ENCODE data around the gene SNX8. TPM values are rescaled to one million over a fixed set of nuclear protein-coding genes. Genes with fewer than 3 reads are reported as not detected.

The SNX8 gene
- total and polyA plus RNA-seq, 2 donors (not counting 3 experiments of a cell fraction or from before 2014, with no cell fraction given): 24.5 to 50.3 TPM

DNA sequence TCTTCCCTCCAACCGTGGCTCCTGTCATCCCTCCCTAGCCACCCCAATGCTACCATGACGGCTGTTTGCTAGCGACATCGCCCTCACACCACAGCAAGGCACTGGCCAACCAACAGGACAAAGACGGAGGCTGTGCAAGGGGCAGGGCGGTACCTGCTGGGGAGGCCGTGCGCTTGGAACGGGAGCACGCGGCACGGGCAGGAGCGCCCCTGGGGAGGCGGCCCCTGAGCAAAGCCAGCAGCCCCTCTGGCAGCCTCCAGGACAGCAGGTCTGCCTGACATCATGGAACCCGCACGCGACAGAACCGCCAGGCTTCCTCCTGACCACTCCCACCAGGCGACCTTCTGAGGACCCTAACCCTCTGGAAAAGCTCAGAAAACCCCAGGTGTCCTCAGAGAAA is 94.2 kb downstream of the SNX8 start:
- no peak for FAIRE-seq
- Histone ChIP-seq H2AFZ (ENCODE audit: low read depth, low read length) (no peak overlapping the region), H3K27ac (ENCODE audit: insufficient read depth, low read depth, low read length) (no peak overlapping the region), H3K4me1 (ENCODE audit: control insufficient read depth, extremely low read depth, insufficient read depth, low read length) (no peaks in the 10 kb centered on the region), H3K79me2 (ENCODE audit: control insufficient read depth, insufficient read depth, low read length) (no peaks in the 10 kb centered on the region), H3K9me3 (replicated peaks; ENCODE audit: control insufficient read depth, insufficient read depth, low read length) (no peaks in the 10 kb centered on the region), H3K4me3 (replicated peaks in 1 of 3; ENCODE audit: insufficient read depth in 1 of 3, low read depth in 1 of 3, low read length in 3 of 3) (no peak overlapping the region), H3K9ac (replicated peaks; ENCODE audit: extremely low read depth, insufficient read depth, low read length) (no peak overlapping the region), H3K9me1 (replicated peaks; ENCODE audit: control insufficient read depth, extremely low read depth, insufficient read depth, low read length) (no peaks in the 10 kb centered on the region), H3K36me3 (ENCODE audit: control insufficient read depth in 2 of 2, extremely low read depth in 1 of 2, insufficient read depth in 2 of 2, low read length in 2 of 2) (peaks cover 8 to 46% of the 10 kb centered on the region in 2 experiments), H3K27me3 (ENCODE audit: control insufficient read depth in 2 of 2, insufficient read depth in 2 of 2, low read length in 2 of 2) (no peaks in the 10 kb centered on the region), H4K20me1 (replicated peaks; ENCODE audit: control insufficient read depth, extremely low read depth, insufficient read depth, low read length) (no peaks in the 10 kb centered on the region), H3K4me2 (ENCODE audit: insufficient read depth, low read length) (no peak overlapping the region)
- dilution Hi-C loops (cut with MboI; ENCODE audit: extremely low pct_ligation_motif_present, low sequenced_read_pairs): no loop called here
- POLR2A ChIA-PET: no interaction called here
- CTCF ChIA-PET: interaction anchor here (0.7 kb wide), 1 partner anchor 128 kb away, joined by 3 read pairs; no protein-coding TSS in a partner anchor
- no peak for DNase-seq (ENCODE audit: low read depth, low spot score)
- no TSS peak for BruUV-seq (replicated peaks)
- TF ChIP-seq, protein P1, sequence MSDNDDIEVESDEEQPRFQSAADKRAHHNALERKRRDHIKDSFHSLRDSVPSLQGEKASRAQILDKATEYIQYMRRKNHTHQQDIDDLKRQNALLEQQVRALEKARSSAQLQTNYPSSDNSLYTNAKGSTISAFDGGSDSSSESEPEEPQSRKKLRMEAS (IDR thresholded peaks at IDR 0.05; ENCODE audit: insufficient read depth, insufficient read length): no peak
- TF ChIP-seq FOS (IDR thresholded peaks at IDR 0.05; ENCODE audit: borderline replicate concordance, insufficient read depth, low read length) (no peak), POLR2AphosphoS5 (IDR thresholded peaks at IDR 0.05; ENCODE audit: insufficient read depth, low read depth, low read length) (no peak), MYC (IDR thresholded peaks at IDR 0.05; ENCODE audit: low read depth, low read length) (no peak), GATA2 (IDR thresholded peaks at IDR 0.05; ENCODE audit: insufficient read depth, insufficient read length, low read depth, low read length) (no peak), JUN (IDR thresholded peaks at IDR 0.05; ENCODE audit: borderline replicate concordance, insufficient read depth, insufficient read length, low read depth) (no peak), EZH2 (IDR thresholded peaks at IDR 0.05; ENCODE audit: borderline replicate concordance, low read depth, low read length, severe bottlenecking) (no peak), POLR2A (IDR thresholded peaks at IDR 0.05; ENCODE audit: low read depth, low read length) (no peak)
- TF ChIP-seq, protein P2, sequence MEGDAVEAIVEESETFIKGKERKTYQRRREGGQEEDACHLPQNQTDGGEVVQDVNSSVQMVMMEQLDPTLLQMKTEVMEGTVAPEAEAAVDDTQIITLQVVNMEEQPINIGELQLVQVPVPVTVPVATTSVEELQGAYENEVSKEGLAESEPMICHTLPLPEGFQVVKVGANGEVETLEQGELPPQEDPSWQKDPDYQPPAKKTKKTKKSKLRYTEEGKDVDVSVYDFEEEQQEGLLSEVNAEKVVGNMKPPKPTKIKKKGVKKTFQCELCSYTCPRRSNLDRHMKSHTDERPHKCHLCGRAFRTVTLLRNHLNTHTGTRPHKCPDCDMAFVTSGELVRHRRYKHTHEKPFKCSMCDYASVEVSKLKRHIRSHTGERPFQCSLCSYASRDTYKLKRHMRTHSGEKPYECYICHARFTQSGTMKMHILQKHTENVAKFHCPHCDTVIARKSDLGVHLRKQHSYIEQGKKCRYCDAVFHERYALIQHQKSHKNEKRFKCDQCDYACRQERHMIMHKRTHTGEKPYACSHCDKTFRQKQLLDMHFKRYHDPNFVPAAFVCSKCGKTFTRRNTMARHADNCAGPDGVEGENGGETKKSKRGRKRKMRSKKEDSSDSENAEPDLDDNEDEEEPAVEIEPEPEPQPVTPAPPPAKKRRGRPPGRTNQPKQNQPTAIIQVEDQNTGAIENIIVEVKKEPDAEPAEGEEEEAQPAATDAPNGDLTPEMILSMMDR (IDR thresholded peaks at IDR 0.05; ENCODE audit: extremely low read depth in 1 of 2, insufficient read depth in 1 of 2, low read depth in 1 of 2, low read length in 2 of 2): no peak
- intact Hi-C loops (cut with micrococcal nuclease): no loop called here

All from endothelial cell of umbilical vein (primary cell).